HepG2 (cell line): ENCODE data around the gene TPM1. TPM values are rescaled to one million over a fixed set of nuclear protein-coding genes. Genes with fewer than 3 reads are reported as not detected.
A peak's percentile ranks its signal among the peaks of the same experiment; 100 is the strongest.

ENCODE experiments used
- ASH2L ChIP-seq: fragments of 300-600, 200-600 bp; sonication (generic); IDR thresholded peaks from 2 replicates; pipeline ENCODE4 v1.7.0; 2017; ENCODE audit warnings: low read depth, mild to moderate bottlenecking, moderate library complexity, mixed read lengths, low read length; ENCODE audit not compliant: insufficient read length
- CENPT ChIP-seq: sonication (generic); formaldehyde crosslinking; IDR thresholded peaks from 2 replicates; pipeline ENCODE4 v1.8.0; 2022; ENCODE audit warnings: low read depth, mild to moderate bottlenecking, moderate library complexity, missing genetic modification reagents
- DMAP1 ChIP-seq: IDR thresholded peaks from 2 replicates; pipeline ENCODE4 v1.6.1; 2016
- FOXP1 ChIP-seq, 2 experiments: fragments of 450-650 bp in 1 of 2; IDR thresholded peaks; 2 replicates each; pipeline ENCODE4 v1.6.1; 2017 to 2018; ENCODE audit warnings: antibody characterized with exemption in 1 of 2
- KLF12 ChIP-seq: sonication (generic); formaldehyde crosslinking; IDR thresholded peaks from 2 replicates; pipeline ENCODE4 v1.4.0; 2020; ENCODE audit warnings: missing genetic modification reagents, borderline replicate concordance
- MYNN ChIP-seq: sonication (generic); formaldehyde crosslinking; IDR thresholded peaks from 2 replicates; pipeline ENCODE4 v1.4.0; 2020; ENCODE audit warnings: mild to moderate bottlenecking, low read depth, missing genetic modification reagents
- NPAS2 ChIP-seq: sonication (generic); formaldehyde crosslinking; IDR thresholded peaks from 2 replicates; pipeline ENCODE4 v1.8.0; 2022; ENCODE audit warnings: mild to moderate bottlenecking, missing genetic modification reagents, borderline replicate concordance
- NR2F6 ChIP-seq, 2 experiments: IDR thresholded peaks; 2 replicates each; pipeline ENCODE4 v1.6.1; 2016; ENCODE audit warnings: antibody characterized with exemption in 1 of 2, mild to moderate bottlenecking in 1 of 2
- PHF5A ChIP-seq: IDR thresholded peaks from one replicate; pipeline ENCODE4 v1.6.1; 2018; ENCODE audit warnings: low read depth, missing genetic modification reagents; ENCODE audit not compliant: unreplicated experiment
- PRDM15 ChIP-seq: sonication (generic); formaldehyde crosslinking; IDR thresholded peaks from 2 replicates; pipeline ENCODE4 v1.4.0; 2020; ENCODE audit warnings: missing genetic modification reagents
- PRMT3 ChIP-seq: sonication (generic); formaldehyde crosslinking; IDR thresholded peaks from 2 replicates; pipeline ENCODE4 v1.8.1; 2022; ENCODE audit warnings: low read depth, mild to moderate bottlenecking, moderate library complexity, missing genetic modification reagents, borderline replicate concordance
- PTBP1 ChIP-seq: fragments of 200-400 bp; formaldehyde crosslinking; IDR thresholded peaks from 2 replicates; pipeline ENCODE4 v1.6.1; 2018; ENCODE audit warnings: low read length, low read depth; ENCODE audit not compliant: poor library complexity, severe bottlenecking
- REPIN1 ChIP-seq: sonication (generic); formaldehyde crosslinking; IDR thresholded peaks from 2 replicates; pipeline ENCODE4 v1.8.0; 2022; ENCODE audit warnings: missing genetic modification reagents, low read depth, mild to moderate bottlenecking, borderline replicate concordance
- RERE ChIP-seq: IDR thresholded peaks from 2 replicates; pipeline ENCODE4 v1.6.1; 2016; ENCODE audit warnings: low read depth, missing genetic modification reagents, missing compliant biosample characterization
- SP140L ChIP-seq: sonication (generic); formaldehyde crosslinking; IDR thresholded peaks from 2 replicates; pipeline ENCODE4 v1.4.0; 2020; ENCODE audit warnings: missing genetic modification reagents, borderline replicate concordance
- THAP7 ChIP-seq: sonication (generic); formaldehyde crosslinking; IDR thresholded peaks from 2 replicates; pipeline ENCODE4 v1.8.1; 2023; ENCODE audit warnings: mild to moderate bottlenecking, missing genetic modification reagents
- ZKSCAN5 ChIP-seq: sonication (generic); formaldehyde crosslinking; IDR thresholded peaks from 2 replicates; pipeline ENCODE4 v1.5.1; 2020; ENCODE audit warnings: mild to moderate bottlenecking, missing genetic modification reagents
- ZNF101 ChIP-seq: sonication (generic); formaldehyde crosslinking; IDR thresholded peaks from 2 replicates; pipeline ENCODE4 v1.4.0; 2020; ENCODE audit warnings: mild to moderate bottlenecking, low read depth, missing genetic modification reagents, borderline replicate concordance
- ZNF17 ChIP-seq: sonication (generic); formaldehyde crosslinking; IDR thresholded peaks from 2 replicates; pipeline ENCODE4 v1.5.0; 2020; ENCODE audit warnings: mild to moderate bottlenecking, missing genetic modification reagents
- polyA plus RNA-seq, 8 experiments: library from polyadenylated mRNA; depleted of rRNA in 3 of 8; stranded (reverse) in 7 of 8; unstranded in 1 of 8; fragments of >200 nt; fragmentation: Illumina TruSeq in 4 of 8; extraction: Trizol in 4 of 8; gene quantifications; 2 replicates each; pipeline versions ENCODE4 v1.2.1 to v1.2.3, GENCODE V29; 2011 to 2016; ENCODE audit warnings: low read depth in 4 of 8, missing spikeins in 1 of 8, mixed read lengths in 1 of 8; ENCODE audit not compliant: insufficient read depth in 1 of 8
- total RNA-seq, 5 experiments: library from RNA; depleted of rRNA; stranded (reverse); fragments of >200 nt; fragmentation: Illumina TruSeq; extraction: Trizol; gene quantifications; 2 replicates each; pipeline ENCODE4 v1.2.3, GENCODE V29; 2016; ENCODE audit warnings: low read depth in 1 of 5

The TPM1 gene
- total and polyA plus RNA-seq, 2 of the 13 experiments (the other 11 are each of a cell fraction or from before 2014, with no cell fraction given): 98.9 to 109 TPM

GRCh38 chr15:63010920-63011693, 31.4 kb upstream of the TPM1 start (continued):
- peak; percentile 35 for TF ChIP-seq PHF5A (CRISPR knock-in tag)
- TF ChIP-seq KLF12: peak; percentile 53; the same call in 1 of the 2 replicates
- TF ChIP-seq ZKSCAN5: no peak
- TF ChIP-seq ZNF17: no peak
- TF ChIP-seq CENPT: no peak
- no peak for TF ChIP-seq ZNF101 (CRISPR knock-in tag)
- peak; percentile 32; the same call in 1 of the 2 replicates for TF ChIP-seq DMAP1 (CRISPR knock-in tag)
- TF ChIP-seq ASH2L: peak; percentile 74
- no peak for TF ChIP-seq NPAS2 (CRISPR knock-in tag)
- TF ChIP-seq REPIN1 (CRISPR knock-in tag): peak; percentile 64; the same call in 1 of the 2 replicates
- TF ChIP-seq PTBP1: no peak
- TF ChIP-seq PRDM15 (CRISPR knock-in tag): no peak
- no peak for TF ChIP-seq RERE (CRISPR knock-in tag)
- peak; percentile 38; the same call in 1 of the 2 replicates for TF ChIP-seq NR2F6 (IDR thresholded peaks at IDR 0.05)
- peak; percentile 23; the same call in 1 of the 2 replicates for TF ChIP-seq NR2F6 (CRISPR knock-in tag; IDR thresholded peaks at IDR 0.05)
- no peak for TF ChIP-seq MYNN (CRISPR knock-in tag)
- TF ChIP-seq PRMT3 (CRISPR knock-in tag): no peak
- TF ChIP-seq FOXP1 (IDR thresholded peaks at IDR 0.05): no peak
- TF ChIP-seq FOXP1 (CRISPR knock-in tag; IDR thresholded peaks at IDR 0.05): peak; percentile 59; the same call in 1 of the 2 replicates
- TF ChIP-seq SP140L (CRISPR knock-in tag): no peak
- TF ChIP-seq THAP7 (CRISPR knock-in tag): no peak
